Cerebellar nuclear complex (tissue), 1 donor: ENCODE data around the gene SLC41A3.

Source experiments
- DNase-seq, 2 experiments: peaks; one replicate each; lab custom pipeline; 2025; lab: John Stamatoyannopoulos, UW

Gene SLC41A3

GRCh38 chr3:126119976-126120375 is 36.1 kb upstream of the SLC41A3 start:
- no peak for DNase-seq

- no peak for DNase-seq
Observed at GRCh38 chr3:126119008-126119675, 35.2 kb upstream of the SLC41A3 start.

- no peak for DNase-seq
Observed at GRCh38 chr3:126118591-126118990, 34.7 kb upstream of the SLC41A3 start.

- DNase-seq: no peak
Observed at GRCh38 chr3:126117786-126118185, 33.9 kb upstream of the SLC41A3 start.

- DNase-seq: no peak
Observed at GRCh38 chr3:126117212-126117611, 33.3 kb upstream of the SLC41A3 start.

- DNase-seq: no peak
Observed at GRCh38 chr3:126116526-126116925, 32.6 kb upstream of the SLC41A3 start.

- DNase-seq: no peak
Observed at GRCh38 chr3:126114443-126115386, 30.8 kb upstream of the SLC41A3 start.

GRCh38 chr3:126113733-126114442 is 30.0 kb upstream of the SLC41A3 start:
- DNase-seq: no peak

- DNase-seq: no peak
Observed at GRCh38 chr3:126113238-126113555, 29.3 kb upstream of the SLC41A3 start.

- no peak for DNase-seq
Observed at GRCh38 chr3:126112531-126113237, 28.8 kb upstream of the SLC41A3 start.

GRCh38 chr3:126111566-126112475 is 27.9 kb upstream of the SLC41A3 start:
- DNase-seq: no peak

GRCh38 chr3:126111126-126111551 is 27.2 kb upstream of the SLC41A3 start:
- no peak for DNase-seq

GRCh38 chr3:126110431-126111125 is 26.7 kb upstream of the SLC41A3 start:
- no peak for DNase-seq

GRCh38 chr3:126109880-126110235 is 25.9 kb upstream of the SLC41A3 start:
- DNase-seq: no peak

- DNase-seq: no peak
Observed at GRCh38 chr3:126109146-126109879, 25.4 kb upstream of the SLC41A3 start.

GRCh38 chr3:126108676-126109050 is 24.7 kb upstream of the SLC41A3 start:
- no peak for DNase-seq

- no peak for DNase-seq
Observed at GRCh38 chr3:126107957-126108675, 24.2 kb upstream of the SLC41A3 start.

- DNase-seq: no peak
Observed at GRCh38 chr3:126107203-126107939, 23.4 kb upstream of the SLC41A3 start.
